Measurements from ENCODE around the gene COPB1. TPM values are rescaled to one million over a fixed set of nuclear protein-coding genes. Genes with fewer than 3 reads are reported as not detected.
"Not testable (repeated sequence)": the region's sequence is repeated elsewhere in the genome, so short reads cannot be mapped to it uniquely, and the experiment has no call there.

COPB1 gene
- total and polyA plus RNA-seq, 4 experiments from 2014 or later = 79.8 to 94.0 (median 87.8) TPM

GRCh38 chr11:14541192-14541947 is 41.8 kb upstream of the COPB1 start:
- H3K36me3 ChIP-seq (ENCODE audit: insufficient read depth, low read length) = no peaks in the 10 kb centered on the region
- H3K4me3 ChIP-seq (ENCODE audit: low read length in 2 of 2) = no peak overlapping the region
- ChIA-PET POLR2A (ENCODE audit: partially characterized antibody) (interaction anchor here (1.1 to 4.3 kb wide), 3 partner anchors 94 to 224 kb away, joined by 3 to 23 read pairs (median 3); partner anchors contain the start of gene PDE3B), CTCF (ENCODE audit: partially characterized antibody) (interaction anchor here (0.9 to 5.8 kb wide), 3 partner anchors 188 to 365 kb away, joined by 3 to 40 read pairs (median 3); no protein-coding TSS in a partner anchor)
- Mint-ChIP-seq H3K9me3 (no peaks in the 10 kb centered on the region), H3K27ac (peak overlapping the region in 1 of 7 donors; percentile 74), H3K27me3 (no peaks in the 10 kb centered on the region), H3K4me1 (peaks cover 4 to 20% (median 8%) of the 10 kb centered on the region in 4 donors), H3K36me3 (no peaks in the 10 kb centered on the region), H3K4me3 (no peak overlapping the region)
- intact Hi-C loops (cut with micrococcal nuclease) = no loop called here
- H3K9me3 ChIP-seq (ENCODE audit: control insufficient read depth in 1 of 2, low read length in 2 of 2) = no peaks in the 10 kb centered on the region
- no peak overlapping the region for H3K27ac ChIP-seq (ENCODE audit: low read depth, low read length)
- DNase-seq = no peak
- H3K4me1 ChIP-seq (ENCODE audit: insufficient read depth, low read length) = peaks cover 10% of the 10 kb centered on the region
- H3K27me3 ChIP-seq (ENCODE audit: insufficient read depth, low read length) = no peaks in the 10 kb centered on the region

- CTCF ChIA-PET (ENCODE audit: partially characterized antibody) = interaction anchor here (0.7 to 5.2 kb wide), 5 partner anchors 15 to 367 kb away, joined by 3 to 37 read pairs (median 3); partner anchors contain the start of gene PDE3B
- intact Hi-C loops (cut with micrococcal nuclease) = no loop called here
- DNase-seq = no peak
Measured at GRCh38 chr11:14539982-14540421, 40.4 kb upstream of the COPB1 start.

GRCh38 chr11:14538926-14539554 is 39.4 kb upstream of the COPB1 start:
- no peaks in the 10 kb centered on the region for H3K9me3 ChIP-seq (ENCODE audit: control insufficient read depth in 1 of 2, low read length in 2 of 2)
- no peak for DNase-seq
- H3K4me1 ChIP-seq (ENCODE audit: insufficient read depth, low read length) = peaks cover 5% of the 10 kb centered on the region
- Mint-ChIP-seq H3K4me1 (peaks cover 3 to 14% (median 4%) of the 10 kb centered on the region in 4 donors), H3K36me3 (no peaks in the 10 kb centered on the region), H3K27ac (peak overlapping the region in 3 of 7 donors; percentile 11 to 76 (median 72)), H3K27me3 (no peaks in the 10 kb centered on the region), H3K9me3 (no peaks in the 10 kb centered on the region), H3K4me3 (no peak overlapping the region)
- no peaks in the 10 kb centered on the region for H3K36me3 ChIP-seq (ENCODE audit: insufficient read depth, low read length)
- no peak overlapping the region for H3K4me3 ChIP-seq (ENCODE audit: low read length in 2 of 2)
- CTCF ChIA-PET (ENCODE audit: partially characterized antibody) = interaction anchor here (1.2 to 5.2 kb wide), 6 partner anchors 13 to 368 kb away, joined by 3 to 37 read pairs (median 5); partner anchors contain the start of genes PDE3B and PSMA1
- no peaks in the 10 kb centered on the region for H3K27me3 ChIP-seq (ENCODE audit: insufficient read depth, low read length)
- intact Hi-C loops (cut with micrococcal nuclease) = no loop called here
- POLR2A ChIA-PET (ENCODE audit: partially characterized antibody) = interaction anchor here (1.7 to 4.1 kb wide), 3 partner anchors 40 to 105 kb away, joined by 3 to 29 read pairs (median 8); partner anchors contain the start of gene PDE3B
- no peak overlapping the region for H3K27ac ChIP-seq (ENCODE audit: low read depth, low read length)

More at GRCh38 chr11:14539982-14540421, 40.4 kb upstream of the COPB1 start:
- no peaks in the 10 kb centered on the region for H3K36me3 Mint-ChIP-seq
- H3K9me3 Mint-ChIP-seq = no peaks in the 10 kb centered on the region
- Histone ChIP-seq H3K27me3 (ENCODE audit: insufficient read depth, low read length) (no peaks in the 10 kb centered on the region), H3K9me3 (ENCODE audit: control insufficient read depth in 1 of 2, low read length in 2 of 2) (no peaks in the 10 kb centered on the region), H3K4me1 (ENCODE audit: insufficient read depth, low read length) (peaks cover 10% of the 10 kb centered on the region), H3K27ac (ENCODE audit: low read depth, low read length) (no peak overlapping the region), H3K36me3 (ENCODE audit: insufficient read depth, low read length) (no peaks in the 10 kb centered on the region), H3K4me3 (ENCODE audit: low read length in 2 of 2) (no peak overlapping the region)
- H3K4me1 Mint-ChIP-seq = peaks cover 4 to 20% (median 7%) of the 10 kb centered on the region in 4 donors
- POLR2A ChIA-PET (ENCODE audit: partially characterized antibody) = interaction anchor here (1.2 to 4.3 kb wide), 4 partner anchors 15 to 104 kb away, joined by 3 to 29 read pairs (median 16); partner anchors contain the start of gene PDE3B
- no peaks in the 10 kb centered on the region for H3K27me3 Mint-ChIP-seq
- H3K27ac Mint-ChIP-seq = peak overlapping the region in 6 of 7 donors; percentile 11 to 89 (median 43)
- no peak overlapping the region for H3K4me3 Mint-ChIP-seq

- no peak overlapping the region for H3K27ac ChIP-seq (ENCODE audit: low read depth, low read length)
- Mint-ChIP-seq H3K27me3 (no peaks in the 10 kb centered on the region), H3K36me3 (no peaks in the 10 kb centered on the region), H3K9me3 (no peaks in the 10 kb centered on the region), H3K4me1 (peaks cover 3 to 14% (median 4%) of the 10 kb centered on the region in 4 donors), H3K27ac (peak overlapping the region in 4 of 7 donors; percentile 32 to 72 (median 66)), H3K4me3 (no peak overlapping the region)
- ChIA-PET POLR2A (ENCODE audit: partially characterized antibody) (interaction anchor here (0.7 to 4.1 kb wide), 4 partner anchors 40 to 256 kb away, joined by 3 to 29 read pairs (median 3); partner anchors contain the start of gene PDE3B), CTCF (ENCODE audit: partially characterized antibody) (interaction anchor here (1.2 to 5.2 kb wide), 5 partner anchors 14 to 369 kb away, joined by 3 to 37 read pairs (median 7); partner anchors contain the start of genes PDE3B and PSMA1)
- no peak for DNase-seq
- H3K36me3 ChIP-seq (ENCODE audit: insufficient read depth, low read length) = no peaks in the 10 kb centered on the region
- H3K9me3 ChIP-seq (ENCODE audit: control insufficient read depth in 1 of 2, low read length in 2 of 2) = no peaks in the 10 kb centered on the region
- H3K4me1 ChIP-seq (ENCODE audit: insufficient read depth, low read length) = peaks cover 5% of the 10 kb centered on the region
- H3K27me3 ChIP-seq (ENCODE audit: insufficient read depth, low read length) = no peaks in the 10 kb centered on the region
- intact Hi-C loops (cut with micrococcal nuclease) = no loop called here
- H3K4me3 ChIP-seq (ENCODE audit: low read length in 2 of 2) = no peak overlapping the region
Measured at GRCh38 chr11:14538271-14538925, 38.8 kb upstream of the COPB1 start.

- Mint-ChIP-seq H3K36me3 (no peaks in the 10 kb centered on the region), H3K27ac (peak overlapping the region; percentile 77 to 97 (median 92)), H3K9me3 (no peaks in the 10 kb centered on the region), H3K4me1 (peaks cover 3 to 14% (median 4%) of the 10 kb centered on the region in 4 donors), H3K4me3 (peak overlapping the region; percentile 69 to 90 (median 82)), H3K27me3 (no peaks in the 10 kb centered on the region)
- intact Hi-C loops (cut with micrococcal nuclease) = loop anchor here (1.0 to 2.0 kb wide), 6 partner anchors 18 to 470 kb away; no protein-coding TSS in a partner anchor
- peaks cover 5% of the 10 kb centered on the region for H3K4me1 ChIP-seq (ENCODE audit: insufficient read depth, low read length)
- no peaks in the 10 kb centered on the region for H3K27me3 ChIP-seq (ENCODE audit: insufficient read depth, low read length)
- ChIA-PET CTCF (ENCODE audit: partially characterized antibody) (interaction anchor here (0.8 to 5.2 kb wide), 11 partner anchors 15 to 539 kb away, joined by 3 to 37 read pairs (median 4); partner anchors contain the start of genes PDE3B and PSMA1), POLR2A (ENCODE audit: partially characterized antibody) (interaction anchor here (0.7 to 4.1 kb wide), 6 partner anchors 18 to 161 kb away, joined by 3 to 29 read pairs (median 4); partner anchors contain the start of gene PDE3B)
- H3K27ac ChIP-seq (ENCODE audit: low read depth, low read length) = peak overlapping the region; percentile 48
- H3K9me3 ChIP-seq (ENCODE audit: control insufficient read depth in 1 of 2, low read length in 2 of 2) = no peaks in the 10 kb centered on the region
- no peaks in the 10 kb centered on the region for H3K36me3 ChIP-seq (ENCODE audit: insufficient read depth, low read length)
- H3K4me3 ChIP-seq (ENCODE audit: low read length in 2 of 2) = peak overlapping the region in 1 of 2 donors; percentile 23
- peak; percentile 49 to 69 (median 65) for DNase-seq
Measured at GRCh38 chr11:14537134-14537599, 37.6 kb upstream of the COPB1 start.

GRCh38 chr11:14535166-14535565 is 35.6 kb upstream of the COPB1 start:
- H3K9me3 Mint-ChIP-seq; H3K9me3 ChIP-seq (ENCODE audit: control insufficient read depth in 1 of 2, low read length in 2 of 2); H3K27ac ChIP-seq (ENCODE audit: low read depth, low read length); H3K4me1 ChIP-seq (ENCODE audit: insufficient read depth, low read length); DNase-seq; intact Hi-C loops (cut with micrococcal nuclease); H3K36me3 ChIP-seq (ENCODE audit: insufficient read depth, low read length); H3K36me3 Mint-ChIP-seq; H3K27ac Mint-ChIP-seq; H3K4me3 Mint-ChIP-seq; H3K27me3 ChIP-seq (ENCODE audit: insufficient read depth, low read length); H3K4me3 ChIP-seq (ENCODE audit: low read length in 2 of 2); H3K27me3 Mint-ChIP-seq: not testable (repeated sequence)
- CTCF ChIA-PET (ENCODE audit: partially characterized antibody) = interaction anchor here (0.7 to 6.4 kb wide), 3 partner anchors 109 to 372 kb away, joined by 3 to 57 read pairs (median 6); partner anchors contain the start of gene PDE3B
- H3K4me1 Mint-ChIP-seq = peaks cover 3 to 13% (median 4%) of the 10 kb centered on the region in 4 donors
- POLR2A ChIA-PET (ENCODE audit: partially characterized antibody) = interaction anchor here (3.2 kb wide), 1 partner anchor 15 kb away, joined by 10 read pairs; the partner anchor contains the start of gene PSMA1
